ACHN (cell line): ENCODE measurements around the gene FOSB.

Experiments used
- DNase-seq: peaks from one replicate; pipeline ENCODE4 v3.0.0-alpha.2; 2015
- in situ Hi-C: cut with HindIII; loops from 2 replicates; pipeline ENCODE4 v1.10.0; 2017; ENCODE audit warnings: low sequenced_read_pairs, low pct_ligation_motif_present, low pct_unique_long_range_greater_than_20kb

Gene FOSB

GRCh38 chr19:45460807-45461347, 6.9 kb upstream of the FOSB start:
- no peak for DNase-seq
- in situ Hi-C loops, result no loop called here

- DNase-seq, result no peak
- in situ Hi-C loops, result no loop called here
These were observed 5.6 kb upstream of the FOSB start for GRCh38 chr19:45462174-45462573.

DNA sequence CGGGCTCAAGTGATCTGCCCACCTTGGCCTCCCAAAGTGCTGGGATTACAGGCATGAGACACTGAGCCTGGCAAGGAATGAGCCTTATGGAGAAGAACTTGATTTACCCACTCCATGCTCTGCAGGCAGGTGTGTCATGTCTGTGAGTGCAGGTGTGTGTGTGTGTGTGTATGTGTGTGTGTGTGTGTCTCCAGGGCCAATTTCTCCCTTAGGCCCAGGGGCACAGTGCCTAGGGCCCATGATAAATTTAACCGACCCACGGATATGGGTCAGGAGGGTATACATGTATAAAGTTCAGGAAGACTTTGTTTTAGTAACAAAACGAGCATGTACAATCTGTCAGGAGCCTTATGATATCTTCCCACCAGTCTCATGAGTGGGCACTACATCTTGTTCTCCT, 4.6 kb upstream of the FOSB start:
- in situ Hi-C loops, result no loop called here
- no peak for DNase-seq

GRCh38 chr19:45464274-45464673, 3.5 kb upstream of the FOSB start:
- DNase-seq, result no peak
- in situ Hi-C loops, result no loop called here

DNA sequence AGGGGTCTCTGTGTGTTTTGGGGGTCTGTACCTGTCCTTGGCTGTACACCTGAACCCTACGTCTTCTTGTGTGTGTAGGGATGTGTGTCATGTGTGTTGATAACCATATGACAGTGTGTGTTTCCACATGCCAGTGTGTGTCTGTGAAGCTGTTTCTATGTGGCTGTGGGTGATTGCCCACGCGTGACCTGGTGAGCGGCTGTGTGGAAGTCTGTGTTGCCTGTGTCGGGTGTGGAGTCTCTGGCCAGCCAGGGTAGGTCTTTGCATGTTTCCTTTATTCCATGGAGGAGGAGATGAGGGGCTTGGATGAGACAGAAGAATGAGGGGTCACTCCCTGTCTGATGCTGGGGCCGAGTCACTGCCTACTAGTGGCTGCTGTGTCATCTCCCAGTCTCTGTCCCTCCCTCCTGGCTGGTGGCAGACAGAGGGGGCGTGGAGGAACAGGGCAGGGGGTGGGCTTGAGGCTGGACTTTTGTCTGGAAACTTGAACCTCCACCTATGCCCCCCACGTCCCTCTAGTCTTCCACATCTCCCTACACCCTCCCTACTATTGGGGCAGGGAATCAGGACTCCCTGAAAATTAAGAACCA, 2.8 kb upstream of the FOSB start:
- DNase-seq, result no peak
- in situ Hi-C loops, result no loop called here

DNA sequence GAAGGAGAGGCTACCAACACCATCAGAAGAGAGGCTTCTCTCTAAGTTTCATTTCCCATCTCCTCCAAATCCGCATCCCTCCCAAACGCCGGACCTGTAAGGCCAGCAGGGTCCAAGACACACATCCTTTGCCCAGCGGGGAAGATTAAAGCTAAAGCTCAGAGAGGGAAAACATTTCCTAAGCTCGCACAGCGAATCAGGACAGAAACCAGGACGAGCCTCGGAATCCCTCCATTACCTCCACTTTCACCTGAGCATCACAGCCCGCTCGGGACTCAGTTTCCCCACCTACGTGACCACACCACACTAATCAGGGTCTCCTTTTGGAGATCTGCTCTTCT, 711 bp upstream of the FOSB start:
- no peak for DNase-seq
- in situ Hi-C loops, result no loop called here

GRCh38 chr19:45468159-45468651, 409 bp downstream of the FOSB start:
- in situ Hi-C loops, result no loop called here
- DNase-seq, result no peak

DNA sequence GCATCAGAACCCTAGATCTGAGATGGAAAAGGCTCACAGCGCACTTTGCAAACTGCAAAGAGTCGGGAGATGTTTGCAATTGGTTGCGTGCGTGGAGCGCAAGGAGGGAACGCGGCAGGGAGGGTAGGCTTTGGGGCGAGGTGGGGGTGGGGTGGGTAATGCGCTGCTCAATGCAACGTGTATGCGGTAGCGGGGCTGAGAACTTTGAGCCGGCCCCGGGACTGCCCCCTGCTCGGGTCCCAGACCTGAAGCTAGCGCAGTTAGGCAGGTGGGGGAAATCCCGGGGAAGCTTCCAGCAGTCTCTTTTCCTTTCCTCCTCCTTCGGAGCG, 971 bp downstream of the FOSB start:
- in situ Hi-C loops, result no loop called here
- no peak for DNase-seq

DNA sequence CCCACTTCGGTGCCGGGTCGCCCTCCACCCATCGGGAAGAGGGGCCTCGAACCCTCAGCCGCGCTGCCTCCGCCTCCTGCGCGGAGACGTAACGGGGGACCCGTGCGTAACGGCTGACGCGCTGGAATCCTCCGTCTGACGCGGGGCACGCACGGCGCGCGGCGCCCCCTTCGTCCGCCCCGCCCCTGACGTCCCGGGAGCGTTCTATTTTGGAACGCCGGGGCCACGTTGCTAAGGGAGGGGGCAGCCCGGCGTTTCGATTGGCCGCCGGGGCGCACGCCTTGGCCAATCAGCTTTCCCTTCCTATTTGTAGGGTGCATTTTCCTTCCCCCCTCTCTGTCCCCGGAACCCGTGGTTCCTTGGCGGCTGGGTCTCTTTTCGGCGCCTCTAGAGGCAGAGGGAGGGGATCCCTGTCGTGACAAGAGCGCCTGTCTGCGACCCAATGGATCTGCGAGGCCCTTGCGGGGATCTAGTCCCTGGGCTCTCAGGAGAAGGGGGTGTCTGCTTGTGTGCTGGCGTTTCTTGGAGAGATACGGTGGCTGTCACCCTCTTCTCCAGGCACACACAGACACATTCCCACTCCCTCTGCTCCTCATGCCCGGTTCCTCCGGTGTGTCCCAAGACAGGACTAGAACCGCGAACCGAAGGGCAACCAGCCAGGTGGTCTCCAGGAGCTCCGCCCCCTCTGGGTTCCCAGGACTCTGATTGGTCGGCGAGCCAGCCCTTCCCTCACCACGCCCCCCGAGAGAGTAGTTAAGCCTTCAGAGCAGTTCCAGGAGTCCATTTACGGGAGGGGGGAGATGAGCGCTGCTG, 1.5 kb downstream of the FOSB start:
- in situ Hi-C loops, result no loop called here
- peak; percentile 89 for DNase-seq

GRCh38 chr19:45469945-45470761, 2.4 kb downstream of the FOSB start:
- peak; percentile 83 for DNase-seq
- in situ Hi-C loops, result no loop called here

- in situ Hi-C loops, result no loop called here
These were observed 2.9 kb downstream of the FOSB start for GRCh38 chr19:45470762-45471081.

GRCh38 chr19:45471111-45471930, 3.5 kb downstream of the FOSB start:
- no peak for DNase-seq
- in situ Hi-C loops, result no loop called here

More at GRCh38 chr19:45470762-45471081, 2.9 kb downstream of the FOSB start:
- DNase-seq, result no peak

- DNase-seq, result no peak
- in situ Hi-C loops, result no loop called here
These were observed 4.3 kb downstream of the FOSB start for GRCh38 chr19:45471931-45472562.

GRCh38 chr19:45472563-45473366, 5.0 kb downstream of the FOSB start:
- in situ Hi-C loops, result no loop called here

DNA sequence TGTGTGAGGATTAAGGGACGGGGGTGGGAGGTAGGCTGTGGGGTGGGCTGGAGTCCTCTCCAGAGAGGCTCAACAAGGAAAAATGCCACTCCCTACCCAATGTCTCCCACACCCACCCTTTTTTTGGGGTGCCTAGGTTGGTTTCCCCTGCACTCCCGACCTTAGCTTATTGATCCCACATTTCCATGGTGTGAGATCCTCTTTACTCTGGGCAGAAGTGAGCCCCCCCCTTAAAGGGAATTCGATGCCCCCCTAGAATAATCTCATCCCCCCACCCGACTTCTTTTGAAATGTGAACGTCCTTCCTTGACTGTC, 5.5 kb downstream of the FOSB start:
- DNase-seq, result no peak
- in situ Hi-C loops, result no loop called here

More at GRCh38 chr19:45472563-45473366, 5.0 kb downstream of the FOSB start:
- DNase-seq, result no peak

GRCh38 chr19:45473682-45474605, 6.1 kb downstream of the FOSB start:
- DNase-seq, result no peak
- in situ Hi-C loops, result no loop called here
